GM21515 (cell line): Measurements from ENCODE around the gene FSHB.
A peak's percentile ranks its signal among the peaks of the same experiment; 100 is the strongest.
"Not testable (repeated sequence)": the region's sequence is repeated elsewhere in the genome, so short reads cannot be mapped to it uniquely, and the experiment has no call there.

ENCODE experiments used
- ATAC-seq: cut with Tn5 transposase; IDR thresholded peaks from one replicate; pipeline ENCODE4 v1.9.1; 2021; ENCODE audit not compliant: unreplicated experiment

FSHB gene

GRCh38 chr11:30261821-30262220, 31.0 kb downstream of the FSHB start:
- ATAC-seq = no peak

GRCh38 chr11:30268638-30269037, 37.8 kb downstream of the FSHB start:
- ATAC-seq = not testable (repeated sequence)

GRCh38 chr11:30270671-30271070, 39.9 kb downstream of the FSHB start:
- ATAC-seq = no peak

- ATAC-seq = no peak
These were observed 46.4 kb downstream of the FSHB start for GRCh38 chr11:30277176-30277575.

- ATAC-seq = no peak
These were observed 49.0 kb downstream of the FSHB start for GRCh38 chr11:30279796-30280195.

GRCh38 chr11:30281476-30282288, 50.9 kb downstream of the FSHB start:
- ATAC-seq = peak; percentile 42

- peak; percentile 75 for ATAC-seq
These were observed 51.4 kb downstream of the FSHB start for GRCh38 chr11:30282289-30282631.
